H1 (cell line): Measurements from ENCODE around the gene ING5. TPM values are rescaled to one million over a fixed set of nuclear protein-coding genes. Genes with fewer than 3 reads are reported as not detected.

Experiments used
- CTCF ChIA-PET: fragments of 300-600 bp; sonication (Branson Sonifier 250); formaldehyde crosslinking; loops from one replicate; lab custom pipeline; 2021; ENCODE audit not compliant: partially characterized antibody; lab: Charles Lee
- POLR2A ChIA-PET: fragments of 300-600 bp; sonication (Branson Sonifier 250); formaldehyde crosslinking; loops from one replicate; lab custom pipeline; 2021; ENCODE audit warnings: inconsistent platforms; ENCODE audit not compliant: partially characterized antibody; lab: Charles Lee
- DNase-seq, 2 experiments: peaks; one replicate each; pipeline versions ENCODE4 v3.0.0 to v3.0.0-alpha.2; 2010 to 2022; ENCODE audit warnings: low spot score in 2 of 2, low read depth in 1 of 2, mixed read lengths in 1 of 2
- FAIRE-seq: peaks from 2 replicates; lab custom pipeline; 2011; peaks lifted over from hg19 to GRCh38; lab: Jason Lieb, UNC
- H2AFZ ChIP-seq: 2 replicates; pipeline ENCODE4 v1.8.1; 2012; ENCODE audit warnings: low read length, inconsistent platforms
- H2AK5ac ChIP-seq: 2 replicates; pipeline ENCODE4 v1.6.1; 2013; ENCODE audit warnings: low read depth, low read length
- H2BK120ac ChIP-seq: replicated peaks from 2 replicates; pipeline ENCODE3; 2013; ENCODE audit warnings: low read depth, low read length, inconsistent platforms
- H2BK12ac ChIP-seq: 2 replicates; pipeline ENCODE4 v1.6.1; 2013; ENCODE audit warnings: low read depth, low read length
- H2BK15ac ChIP-seq: 2 replicates; pipeline ENCODE4 v1.6.1; 2013; ENCODE audit warnings: low read length
- H2BK20ac ChIP-seq: 2 replicates; pipeline ENCODE4 v1.6.1; 2013; ENCODE audit warnings: low read length
- H2BK5ac ChIP-seq: 2 replicates; pipeline ENCODE4 v1.6.1; 2013; ENCODE audit warnings: low read depth, low read length
- H3K14ac ChIP-seq: 2 replicates; pipeline ENCODE4 v1.6.1; 2013; ENCODE audit warnings: inconsistent platforms; ENCODE audit not compliant: insufficient read length
- H3K18ac ChIP-seq: 2 replicates; pipeline ENCODE4 v1.6.1; 2013; ENCODE audit warnings: low read length; ENCODE audit errors: extremely low read depth
- H3K23ac ChIP-seq: 2 replicates; pipeline ENCODE4 v1.6.1; 2013; ENCODE audit warnings: inconsistent platforms; ENCODE audit not compliant: insufficient read length
- H3K23me2 ChIP-seq: 2 replicates; pipeline ENCODE4 v1.6.1; 2013; ENCODE audit warnings: low read depth, low read length
- H3K27ac ChIP-seq: 2 replicates; pipeline ENCODE4 v1.6.1; 2011; ENCODE audit warnings: low read depth, low read length, inconsistent platforms
- H3K27me3 ChIP-seq, 4 experiments: replicated peaks in 1 of 4; 1 replicate in 1 of 4; 2 replicates in 3 of 4; pipeline versions ENCODE4 v1.6.1 to v1.8.1; 2011 to 2013; ENCODE audit warnings: low read length in 3 of 4, mild to moderate bottlenecking in 3 of 4, inconsistent platforms in 2 of 4, mixed read lengths in 2 of 4, moderate library complexity in 1 of 4; ENCODE audit not compliant: control insufficient read depth in 3 of 4, insufficient read depth in 3 of 4; ENCODE audit errors: extremely low read depth in 1 of 4
- H3K36me3 ChIP-seq, 4 experiments: 2 replicates each; pipeline versions ENCODE4 v1.6.1 to v1.8.1; 2011 to 2013; ENCODE audit warnings: mild to moderate bottlenecking in 4 of 4, low read length in 3 of 4, moderate library complexity in 2 of 4, control low read depth in 1 of 4, inconsistent platforms in 1 of 4; ENCODE audit not compliant: insufficient read depth in 4 of 4, control insufficient read depth in 2 of 4
- H3K4ac ChIP-seq: replicated peaks from 2 replicates; pipeline ENCODE3; 2013; ENCODE audit warnings: low read length, low read depth, mixed read lengths, inconsistent platforms; ENCODE audit not compliant: insufficient read length
- H3K4me1 ChIP-seq, 4 experiments: replicated peaks in 1 of 4; 1 replicate in 1 of 4; 2 replicates in 3 of 4; pipeline versions ENCODE4 v1.6.1 to v1.8.1; 2011 to 2013; ENCODE audit warnings: low read length in 3 of 4, inconsistent platforms in 2 of 4, mixed read lengths in 1 of 4; ENCODE audit not compliant: insufficient read depth in 4 of 4, control insufficient read depth in 3 of 4
- H3K4me2 ChIP-seq, 2 experiments: 2 replicates each; pipeline versions ENCODE4 v1.6.1 to v1.8.1; 2011 to 2013; ENCODE audit warnings: low read depth in 2 of 2, low read length in 2 of 2, control low read depth in 1 of 2, inconsistent platforms in 1 of 2, mild to moderate bottlenecking in 1 of 2; ENCODE audit not compliant: insufficient read depth in 1 of 2
- H3K4me3 ChIP-seq, 4 experiments: fragments of 200-600, 300-600 bp in 1 of 4; sonication (generic), shearing (Covaris generic), sonication (Bioruptor Twin) in 1 of 4; 2 replicates each; pipeline versions ENCODE4 v1.5.1 to v1.8.1; 2011 to 2016; ENCODE audit warnings: low read length in 4 of 4, low read depth in 3 of 4, control low read depth in 2 of 4, inconsistent platforms in 2 of 4, mild to moderate bottlenecking in 2 of 4, mixed read lengths in 1 of 4, moderate library complexity in 1 of 4; ENCODE audit not compliant: insufficient read depth in 2 of 4; ENCODE audit errors: extremely low read depth in 1 of 4
- H3K56ac ChIP-seq: replicated peaks from 2 replicates; pipeline ENCODE3; 2013; ENCODE audit warnings: low read depth, mild to moderate bottlenecking, mixed read lengths, low read length, inconsistent platforms; ENCODE audit not compliant: insufficient read length
- H3K79me1 ChIP-seq: 2 replicates; pipeline ENCODE4 v1.6.1; 2013; ENCODE audit warnings: low read depth, low read length, control low read depth
- H3K79me2 ChIP-seq, 2 experiments: 2 replicates each; pipeline versions ENCODE4 v1.6.1 to v1.8.1; 2012 to 2013; ENCODE audit warnings: low read length in 2 of 2, mild to moderate bottlenecking in 2 of 2, inconsistent platforms in 1 of 2; ENCODE audit not compliant: insufficient read depth in 2 of 2, control insufficient read depth in 1 of 2
- H3K9ac ChIP-seq, 4 experiments: replicated peaks in 1 of 4; 1 replicate in 1 of 4; 2 replicates in 3 of 4; pipeline versions ENCODE4 v1.6.1 to v1.8.1; 2011 to 2013; ENCODE audit warnings: low read depth in 3 of 4, low read length in 3 of 4, control low read depth in 2 of 4, mild to moderate bottlenecking in 2 of 4, moderate library complexity in 2 of 4, inconsistent platforms in 1 of 4; ENCODE audit errors: extremely low read depth in 1 of 4
- H3K9me3 ChIP-seq, 2 experiments: 2 replicates each; pipeline versions ENCODE4 v1.6.1 to v1.8.1; 2012 to 2013; ENCODE audit warnings: mild to moderate bottlenecking in 2 of 2, moderate library complexity in 2 of 2, control low read depth in 1 of 2, inconsistent platforms in 1 of 2, low read depth in 1 of 2, low read length in 1 of 2, mixed read lengths in 1 of 2; ENCODE audit not compliant: insufficient read depth in 2 of 2
- H4K20me1 ChIP-seq, 2 experiments: replicated peaks in 1 of 2; 2 replicates each; pipeline versions ENCODE3 to v1.8.1; 2011 to 2013; ENCODE audit warnings: inconsistent platforms in 2 of 2, low read length in 2 of 2, mild to moderate bottlenecking in 1 of 2; ENCODE audit not compliant: insufficient read depth in 2 of 2, control insufficient read depth in 1 of 2
- H4K5ac ChIP-seq: 2 replicates; pipeline ENCODE4 v1.6.1; 2013; ENCODE audit warnings: low read length, low read depth, mixed read lengths, inconsistent platforms; ENCODE audit not compliant: insufficient read length
- H4K8ac ChIP-seq: 2 replicates; pipeline ENCODE4 v1.8.0; 2013; ENCODE audit warnings: mild to moderate bottlenecking, moderate library complexity, low read length, inconsistent platforms; ENCODE audit not compliant: insufficient read depth; ENCODE audit errors: extremely low read depth
- H4K91ac ChIP-seq: replicated peaks from 2 replicates; pipeline ENCODE3; 2013; ENCODE audit warnings: low read length, mixed read lengths, inconsistent platforms; ENCODE audit not compliant: insufficient read length
- CREB1 ChIP-seq: IDR thresholded peaks from 2 replicates; pipeline ENCODE4 v1.6.1; 2012; ENCODE audit warnings: inconsistent platforms
- EZH2 ChIP-seq: fragments of 200-600 bp; sonication (generic); IDR thresholded peaks from 2 replicates; pipeline ENCODE4 v1.7.1; 2012; ENCODE audit warnings: low read depth, mild to moderate bottlenecking, moderate library complexity, low read length, inconsistent platforms; ENCODE audit not compliant: severe bottlenecking
- GABPA ChIP-seq: IDR thresholded peaks from 2 replicates; pipeline ENCODE4 v1.6.1; 2011; ENCODE audit warnings: mild to moderate bottlenecking, low read length, moderate library complexity, borderline replicate concordance; ENCODE audit not compliant: insufficient read depth
- MAFK ChIP-seq: IDR thresholded peaks from 2 replicates; pipeline ENCODE4 v1.6.1; 2012; ENCODE audit warnings: low read depth, mild to moderate bottlenecking, improper control_type of control experiment, low read length
- NRF1 ChIP-seq: IDR thresholded peaks from 2 replicates; pipeline ENCODE4 v1.6.1; 2011; ENCODE audit warnings: mild to moderate bottlenecking, low read depth, low read length, improper control_type of control experiment
- TAF7 ChIP-seq: optimal IDR thresholded peaks from 2 replicates; pipeline ENCODE3; 2011; ENCODE audit warnings: low read depth, mild to moderate bottlenecking, inconsistent platforms, low read length, moderate library complexity, borderline replicate concordance
- WGBS, 2 experiments: shearing (Covaris generic) in 1 of 2; methylation state at CpG; one replicate each; pipeline versions ENCODE4 v1.1.6 to v1.1.7; 2013 to 2015; ENCODE audit warnings: low lambda C conversion rate in 2 of 2, mixed read lengths in 2 of 2, inconsistent platforms in 1 of 2, low coverage in 1 of 2, missing lambda C conversion rate in 1 of 2; ENCODE audit not compliant: insufficient replicate concordance in 2 of 2, insufficient coverage in 1 of 2, insufficient read length in 1 of 2; ENCODE audit errors: extremely low coverage in 1 of 2, missing lambda C conversion rate in 1 of 2; 5-methylcytosine and 5-hydroxymethylcytosine counted together
- polyA plus RNA-seq, 7 experiments: library from polyadenylated mRNA; depleted of rRNA in 3 of 7; stranded (reverse) in 5 of 7; unstranded in 2 of 7; fragments of >200 nt in 5 of 7; fragments of 200-250 nt in 2 of 7; gene quantifications; 1 replicate in 5 of 7; 2 replicates in 1 of 7; 4 replicates in 1 of 7; pipeline versions ENCODE4 v1.2.1 to v1.2.3, GENCODE V29; 2011 to 2013; ENCODE audit warnings: missing spikeins in 2 of 7, mixed read lengths in 2 of 7
- total RNA-seq: library from RNA; stranded (reverse); fragmentation: NEBNext Ultra II Directional; extraction: Animal tissue kit (Norgen Biotek cat#: 25700); gene quantifications from 2 replicates; pipeline ENCODE4 v1.2.1, GENCODE V29; 2021

The ING5 gene
- total and polyA plus RNA-seq, 2 of the 8 experiments (the other 6 are each of a cell fraction or from before 2014, with no cell fraction given): 41.5 to 47.4 TPM

DNA sequence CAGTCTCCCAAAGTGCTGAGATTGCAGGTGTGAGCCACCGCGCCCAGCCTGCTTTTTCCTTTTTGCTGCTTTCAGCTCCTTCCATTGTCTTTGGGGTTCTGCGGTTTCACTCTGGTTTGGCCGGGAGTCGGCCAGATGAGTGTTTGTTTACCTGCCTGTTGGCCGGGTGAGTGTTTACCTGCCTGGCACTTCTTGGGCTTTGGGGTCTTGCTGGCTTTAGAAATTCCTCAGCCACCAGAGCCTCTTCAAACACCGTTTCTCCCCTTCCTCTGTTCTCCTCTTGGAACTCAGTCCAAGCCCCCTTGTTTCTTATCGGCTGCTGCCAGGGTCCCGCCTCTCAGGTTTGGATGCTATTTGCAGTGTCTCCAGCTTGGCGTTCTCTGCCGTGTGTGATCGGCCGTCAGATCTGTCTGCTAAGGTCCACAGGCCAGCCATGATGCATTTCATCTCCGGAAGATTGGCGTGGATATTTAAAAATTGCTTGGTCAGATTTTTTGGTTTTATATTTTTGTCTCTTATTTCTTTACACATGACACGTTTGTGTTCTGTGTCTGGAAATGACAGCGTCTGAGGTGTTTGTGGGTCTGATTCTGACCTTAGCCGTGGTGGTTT, 60.6 kb downstream of the ING5 start:
- no peak overlapping the region for H2BK120ac ChIP-seq
- H3K27ac ChIP-seq: no peak overlapping the region
- H3K79me2 ChIP-seq: no peaks in the 10 kb centered on the region
- H3K9me3 ChIP-seq: peaks cover 6 to 8% of the 10 kb centered on the region in 2 experiments; a peak in 3 of 4 replicates
- no peak overlapping the region for H4K91ac ChIP-seq
- no peak overlapping the region for H2BK12ac ChIP-seq
- H3K14ac ChIP-seq: no peak overlapping the region
- FAIRE-seq (no peak), DNase-seq (peak in 1 of 2 experiments; percentile 37)
- peaks cover 0 to 9% (median 2%) of the 10 kb centered on the region in 4 experiments; a peak in 3 of 7 replicates for H3K4me1 ChIP-seq
- no peak overlapping the region for H2BK15ac ChIP-seq
- no peak overlapping the region for H3K56ac ChIP-seq
- 89% methylated on average over 17 of the region's 18 CpGs; no CpG with 5 or more reads in 1 of the 2 experiments for WGBS, 2 experiments
- H3K4ac ChIP-seq: no peak overlapping the region
- ChIA-PET POLR2A (interaction anchor here (0.8 kb wide), 1 partner anchor 41 kb away, joined by 3 read pairs; no protein-coding TSS in a partner anchor), CTCF (interaction anchor here (0.8 to 0.9 kb wide), 2 partner anchors 31 to 77 kb away, joined by 3 to 4 read pairs; no protein-coding TSS in a partner anchor)
- H3K9ac ChIP-seq: no peak overlapping the region
- no peak overlapping the region for H2AFZ ChIP-seq
- no peak overlapping the region for H4K8ac ChIP-seq
- H3K36me3 ChIP-seq: no peaks in the 10 kb centered on the region
- H2BK5ac ChIP-seq: no peak overlapping the region
- no peak overlapping the region for H3K18ac ChIP-seq
- H3K79me1 ChIP-seq: no peaks in the 10 kb centered on the region; the same call in 1 of the 2 replicates
- peaks cover 0 to 2% of the 10 kb centered on the region in 2 experiments for H4K20me1 ChIP-seq
- no peak overlapping the region for H3K4me2 ChIP-seq
- TF ChIP-seq EZH2: no peak
- no peak for TF ChIP-seq CREB1
- no peak for TF ChIP-seq NRF1
- no peak for TF ChIP-seq GABPA
- no peak for TF ChIP-seq MAFK
- TF ChIP-seq TAF7: no peak
- no peaks in the 10 kb centered on the region for H3K23me2 ChIP-seq
- no peak overlapping the region for H3K4me3 ChIP-seq
- H4K5ac ChIP-seq: no peak overlapping the region
- H3K23ac ChIP-seq: no peak overlapping the region
- no peak overlapping the region for H2BK20ac ChIP-seq
- H3K27me3 ChIP-seq: no peaks in the 10 kb centered on the region
- H2AK5ac ChIP-seq: no peak overlapping the region
